Measurements from ENCODE around the gene RHOD.

Gene RHOD

GRCh38 chr11:67062526-67063373, 6.1 kb downstream of the RHOD start:
- DNase-seq, result no peak

GRCh38 chr11:67066333-67066709, 9.7 kb downstream of the RHOD start:
- DNase-seq, result no peak

- DNase-seq, result no peak
These were observed 15.0 kb downstream of the RHOD start for GRCh38 chr11:67071420-67072284.

GRCh38 chr11:67072295-67072694, 15.6 kb downstream of the RHOD start:
- DNase-seq, result no peak

GRCh38 chr11:67073908-67074307, 17.3 kb downstream of the RHOD start:
- peak in 1 of 2 experiments; percentile 25 for DNase-seq

GRCh38 chr11:67076202-67076601, 19.6 kb downstream of the RHOD start:
- DNase-seq, result no peak

GRCh38 chr11:67079065-67079705, 22.5 kb downstream of the RHOD start:
- DNase-seq, result no peak

- no peak for DNase-seq
These were observed 25.6 kb downstream of the RHOD start for GRCh38 chr11:67082071-67082791.

GRCh38 chr11:67083786-67084366, 27.2 kb downstream of the RHOD start:
- no peak for DNase-seq

- DNase-seq, result no peak
These were observed 29.0 kb downstream of the RHOD start for GRCh38 chr11:67085617-67086016.

- no peak for DNase-seq
These were observed 34.1 kb downstream of the RHOD start for GRCh38 chr11:67090717-67091116.

GRCh38 chr11:67095214-67095507, 38.5 kb downstream of the RHOD start:
- DNase-seq, result no peak

- DNase-seq, result no peak
These were observed 42.3 kb downstream of the RHOD start for GRCh38 chr11:67098799-67099429.

- DNase-seq, result no peak
These were observed 43.2 kb downstream of the RHOD start for GRCh38 chr11:67099831-67100324.

GRCh38 chr11:67102664-67103063, 46.0 kb downstream of the RHOD start:
- no peak for DNase-seq

- no peak for DNase-seq
These were observed 49.3 kb downstream of the RHOD start for GRCh38 chr11:67105964-67106363.

GRCh38 chr11:67111261-67111660, 54.6 kb downstream of the RHOD start:
- DNase-seq, result no peak

- DNase-seq, result no peak
These were observed 56.6 kb downstream of the RHOD start for GRCh38 chr11:67113231-67113721.

- DNase-seq, result no peak
These were observed 57.7 kb downstream of the RHOD start for GRCh38 chr11:67114275-67114896.

GRCh38 chr11:67116758-67117105, 60.1 kb downstream of the RHOD start:
- DNase-seq, result no peak

- DNase-seq, result no peak
These were observed 60.5 kb downstream of the RHOD start for GRCh38 chr11:67117176-67117575.
